Keratinocyte (primary cell): ENCODE measurements around the gene GUCY2C. TPM values are rescaled to one million over a fixed set of nuclear protein-coding genes. Genes with fewer than 3 reads are reported as not detected.
"Not testable (repeated sequence)": the region's sequence is repeated elsewhere in the genome, so short reads cannot be mapped to it uniquely, and the experiment has no call there.

Experiments
- DNase-seq: peaks from one replicate; pipeline ENCODE4 v3.0.0-alpha.2; 2011; ENCODE audit warnings: low read depth, missing footprints, low spot score
- FAIRE-seq: peaks from 2 replicates; lab custom pipeline; 2011; peaks lifted over from hg19 to GRCh38; lab: Jason Lieb, UNC
- H2AFZ ChIP-seq: 2 replicates; pipeline ENCODE4 v1.6.0; 2012; ENCODE audit warnings: low read length, control low read depth, inconsistent platforms; ENCODE audit not compliant: control insufficient read depth
- H3K27ac ChIP-seq: 2 replicates; pipeline ENCODE4 v1.5.1; 2011; ENCODE audit warnings: low read length; ENCODE audit not compliant: control insufficient read depth, insufficient read depth
- H3K27me3 ChIP-seq: 3 replicates; pipeline ENCODE4 v1.6.0; 2011; ENCODE audit warnings: low read length; ENCODE audit not compliant: control insufficient read depth, insufficient read depth; ENCODE audit errors: extremely low read depth
- H3K36me3 ChIP-seq, 2 experiments: 2 replicates in 1 of 2; 3 replicates in 1 of 2; pipeline ENCODE4 v1.5.1; 2011; ENCODE audit warnings: low read length in 2 of 2, mild to moderate bottlenecking in 1 of 2; ENCODE audit not compliant: control insufficient read depth in 2 of 2, insufficient read depth in 2 of 2; ENCODE audit errors: extremely low read depth in 1 of 2
- H3K4me1 ChIP-seq: 3 replicates; pipeline ENCODE4 v1.5.1; 2011; ENCODE audit warnings: low read length; ENCODE audit not compliant: control insufficient read depth, insufficient read depth; ENCODE audit errors: extremely low read depth
- H3K4me2 ChIP-seq: 3 replicates; pipeline ENCODE4 v1.6.0; 2011; ENCODE audit warnings: low read depth, low read length; ENCODE audit not compliant: control insufficient read depth, insufficient read depth; ENCODE audit errors: extremely low read depth
- H3K4me3 ChIP-seq, 3 experiments: fragments of 200-600 bp in 1 of 3; sonication (generic) in 1 of 3; 2 replicates in 2 of 3; 3 replicates in 1 of 3; pipeline ENCODE4 v1.5.1; 2011 to 2016; ENCODE audit warnings: low read length in 3 of 3, mild to moderate bottlenecking in 3 of 3, control low read depth in 2 of 3, inconsistent platforms in 1 of 3, low read depth in 1 of 3, mixed read lengths in 1 of 3, mixed run types in 1 of 3, moderate library complexity in 1 of 3; ENCODE audit not compliant: control insufficient read depth in 2 of 3, insufficient read depth in 2 of 3; ENCODE audit errors: extremely low read depth in 1 of 3
- H3K79me2 ChIP-seq: 2 replicates; pipeline ENCODE4 v1.6.0; 2012; ENCODE audit warnings: low read length; ENCODE audit not compliant: control insufficient read depth, insufficient read depth
- H3K9ac ChIP-seq: 3 replicates; pipeline ENCODE4 v1.6.0; 2011; ENCODE audit warnings: low read length; ENCODE audit not compliant: control insufficient read depth, insufficient read depth; ENCODE audit errors: extremely low read depth
- H3K9me1 ChIP-seq: 3 replicates; pipeline ENCODE4 v1.6.0; 2011; ENCODE audit warnings: low read length; ENCODE audit not compliant: control insufficient read depth, insufficient read depth; ENCODE audit errors: extremely low read depth
- H3K9me3 ChIP-seq: 2 replicates; pipeline ENCODE4 v1.5.1; 2012; ENCODE audit warnings: low read depth, low read length; ENCODE audit not compliant: control insufficient read depth
- H4K20me1 ChIP-seq: 3 replicates; pipeline ENCODE4 v1.6.0; 2011; ENCODE audit warnings: low read length; ENCODE audit not compliant: control insufficient read depth, insufficient read depth; ENCODE audit errors: extremely low read depth
- EZH2 ChIP-seq: IDR thresholded peaks from one replicate; pipeline ENCODE4 v1.6.1; 2012; ENCODE audit warnings: inconsistent platforms, mild to moderate bottlenecking, low read length, moderate library complexity
- dilution Hi-C: fragments of 300-500 bp; cut with MboI; formaldehyde crosslinking; loops from one replicate; pipeline ENCODE4 v1.7.0; 2020; ENCODE audit warnings: low sequenced_read_pairs; ENCODE audit not compliant: extremely low pct_ligation_motif_present
- polyA plus RNA-seq, 5 experiments: library from polyadenylated mRNA; depleted of rRNA in 3 of 5; stranded (reverse) in 3 of 5; stranded (forward) in 1 of 5; unstranded in 1 of 5; fragments of >200 nt; gene quantifications; 1 replicate in 1 of 5; 2 replicates in 3 of 5; 3 replicates in 1 of 5; pipeline versions ENCODE4 v1.2.1 to v1.2.3, GENCODE V29; 2011 to 2012; ENCODE audit warnings: missing spikeins in 2 of 5, low read depth in 1 of 5, low replicate concordance in 1 of 5
- TF ChIP-seq, protein P1 (sequence below), 3 experiments: IDR thresholded peaks in 1 of 3; conservative IDR thresholded peaks in 1 of 3; optimal IDR thresholded peaks in 1 of 3; 2 replicates in 2 of 3; 3 replicates in 1 of 3; pipeline versions ENCODE3 to v1.5.1; 2011; ENCODE audit warnings: low read length in 3 of 3, mild to moderate bottlenecking in 3 of 3, moderate library complexity in 2 of 3, control low read depth in 1 of 3, inconsistent platforms in 1 of 3; ENCODE audit not compliant: insufficient read depth in 2 of 3; ENCODE audit errors: extremely low read depth in 1 of 3

The GUCY2C gene
- polyA plus RNA-seq, 1 donor (not counting 4 experiments of a cell fraction or from before 2014, with no cell fraction given): 0.03 TPM

DNA sequence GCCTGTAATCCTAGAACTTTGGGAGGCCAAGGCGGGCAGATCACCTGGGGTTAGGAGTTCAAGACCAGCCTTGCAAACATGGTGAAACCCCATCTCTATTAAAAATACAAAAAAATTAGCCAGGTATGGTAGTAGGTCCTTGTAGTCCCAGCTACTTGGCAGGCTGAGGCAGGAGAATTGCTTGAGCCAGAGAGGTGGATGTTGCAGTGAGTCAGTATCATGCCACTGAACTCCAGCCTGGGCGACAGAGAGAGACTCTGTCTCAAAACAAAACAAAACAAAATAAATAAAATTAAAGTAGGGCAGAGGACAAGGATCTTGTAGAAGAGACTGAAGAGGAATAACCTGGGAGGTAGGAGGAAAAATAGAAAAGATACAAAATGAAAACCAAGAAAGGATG lies 45.5 kb upstream of the GUCY2C start:
- no peaks in the 10 kb centered on the region for H3K9me1 ChIP-seq
- no peaks in the 10 kb centered on the region for H3K27me3 ChIP-seq
- no peak for FAIRE-seq
- dilution Hi-C loops: no loop called here
- no peaks in the 10 kb centered on the region for H3K9me3 ChIP-seq
- no peak overlapping the region for H3K9ac ChIP-seq
- TF ChIP-seq, protein P1, sequence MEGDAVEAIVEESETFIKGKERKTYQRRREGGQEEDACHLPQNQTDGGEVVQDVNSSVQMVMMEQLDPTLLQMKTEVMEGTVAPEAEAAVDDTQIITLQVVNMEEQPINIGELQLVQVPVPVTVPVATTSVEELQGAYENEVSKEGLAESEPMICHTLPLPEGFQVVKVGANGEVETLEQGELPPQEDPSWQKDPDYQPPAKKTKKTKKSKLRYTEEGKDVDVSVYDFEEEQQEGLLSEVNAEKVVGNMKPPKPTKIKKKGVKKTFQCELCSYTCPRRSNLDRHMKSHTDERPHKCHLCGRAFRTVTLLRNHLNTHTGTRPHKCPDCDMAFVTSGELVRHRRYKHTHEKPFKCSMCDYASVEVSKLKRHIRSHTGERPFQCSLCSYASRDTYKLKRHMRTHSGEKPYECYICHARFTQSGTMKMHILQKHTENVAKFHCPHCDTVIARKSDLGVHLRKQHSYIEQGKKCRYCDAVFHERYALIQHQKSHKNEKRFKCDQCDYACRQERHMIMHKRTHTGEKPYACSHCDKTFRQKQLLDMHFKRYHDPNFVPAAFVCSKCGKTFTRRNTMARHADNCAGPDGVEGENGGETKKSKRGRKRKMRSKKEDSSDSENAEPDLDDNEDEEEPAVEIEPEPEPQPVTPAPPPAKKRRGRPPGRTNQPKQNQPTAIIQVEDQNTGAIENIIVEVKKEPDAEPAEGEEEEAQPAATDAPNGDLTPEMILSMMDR (optimal IDR thresholded peaks at IDR 0.05 in 1 of 3, IDR thresholded peaks at IDR 0.05 in 1 of 3, conservative IDR thresholded peaks at IDR 0.05 in 1 of 3; ENCODE audit: extremely low read depth in 1 of 3, insufficient read depth in 2 of 3, low read length in 3 of 3): no peak
- no peak for TF ChIP-seq EZH2
- no peaks in the 10 kb centered on the region for H3K36me3 ChIP-seq
- no peak overlapping the region for H3K4me2 ChIP-seq
- H3K4me3 ChIP-seq: no peak overlapping the region
- no peak overlapping the region for H3K27ac ChIP-seq
- H4K20me1 ChIP-seq: no peaks in the 10 kb centered on the region
- no peak for DNase-seq
- H2AFZ ChIP-seq: no peak overlapping the region
- peaks cover 7% of the 10 kb centered on the region for H3K4me1 ChIP-seq
- no peaks in the 10 kb centered on the region for H3K79me2 ChIP-seq

DNA sequence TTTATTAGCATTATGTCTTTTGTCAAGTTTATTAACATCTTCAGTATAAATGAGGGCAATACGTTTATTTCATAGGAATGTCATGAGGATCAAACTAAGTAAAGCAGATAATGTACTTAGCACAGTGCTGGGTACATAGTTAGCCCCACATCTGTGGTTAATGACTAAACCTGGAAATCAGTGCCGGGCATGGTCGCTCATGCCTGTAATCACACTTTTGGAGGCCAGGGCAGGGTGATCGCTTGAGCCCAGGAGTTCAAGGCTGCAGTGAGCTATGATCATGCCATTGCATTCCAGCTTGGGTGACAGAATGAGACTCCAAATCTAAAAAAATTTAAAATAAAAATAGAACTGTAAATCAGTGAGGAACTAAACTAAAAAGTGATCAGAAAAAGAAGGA lies 44.8 kb upstream of the GUCY2C start:
- no peak overlapping the region for H3K4me2 ChIP-seq
- no peak overlapping the region for H3K4me3 ChIP-seq
- H3K27ac ChIP-seq: no peak overlapping the region
- dilution Hi-C loops: no loop called here
- H3K27me3 ChIP-seq: no peaks in the 10 kb centered on the region
- H3K9me3 ChIP-seq: no peaks in the 10 kb centered on the region
- H3K9me1 ChIP-seq: no peaks in the 10 kb centered on the region
- no peak overlapping the region for H2AFZ ChIP-seq
- FAIRE-seq (no peak), DNase-seq (no peak)
- H4K20me1 ChIP-seq: no peaks in the 10 kb centered on the region
- no peaks in the 10 kb centered on the region for H3K79me2 ChIP-seq
- no peak overlapping the region for H3K9ac ChIP-seq
- TF ChIP-seq, protein P1 (optimal IDR thresholded peaks at IDR 0.05 in 1 of 3, IDR thresholded peaks at IDR 0.05 in 1 of 3, conservative IDR thresholded peaks at IDR 0.05 in 1 of 3; ENCODE audit: extremely low read depth in 1 of 3, insufficient read depth in 2 of 3, low read length in 3 of 3): no peak
- TF ChIP-seq EZH2: no peak
- H3K36me3 ChIP-seq: no peaks in the 10 kb centered on the region
- H3K4me1 ChIP-seq: peaks cover 7% of the 10 kb centered on the region

DNA sequence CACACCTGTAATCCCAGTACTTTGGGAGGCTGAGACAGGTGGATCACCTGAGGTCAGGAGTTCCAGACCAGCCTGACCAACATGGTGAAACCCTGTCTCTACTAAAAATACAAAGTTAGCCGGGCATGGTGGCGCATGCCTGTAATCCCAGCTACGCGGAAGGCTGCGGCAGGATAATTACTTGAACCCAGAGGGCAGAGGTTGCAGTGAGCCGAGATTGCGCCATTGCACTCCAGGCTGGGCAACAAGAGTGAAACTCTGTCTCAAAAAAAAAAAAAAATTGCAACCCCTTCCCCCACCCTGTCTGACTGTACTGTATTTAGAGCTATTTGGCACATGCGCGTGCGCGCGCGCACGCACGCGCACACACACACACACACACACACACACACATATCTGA lies 40.0 kb upstream of the GUCY2C start:
- H3K36me3 ChIP-seq, H3K9ac ChIP-seq, H3K27me3 ChIP-seq, FAIRE-seq, H3K4me2 ChIP-seq, H2AFZ ChIP-seq, H4K20me1 ChIP-seq, H3K9me1 ChIP-seq, DNase-seq, H3K79me2 ChIP-seq, H3K27ac ChIP-seq, dilution Hi-C loops, H3K9me3 ChIP-seq, H3K4me3 ChIP-seq, H3K4me1 ChIP-seq: not testable (repeated sequence)
